ENCODE data around the gene NEU2. TPM values are rescaled to one million over a fixed set of nuclear protein-coding genes. Genes with fewer than 3 reads are reported as not detected.

The NEU2 gene
- total and polyA plus RNA-seq, 2 of the 13 experiments (the other 11 are each of a cell fraction or from before 2014, with no cell fraction given): not detected

DNA sequence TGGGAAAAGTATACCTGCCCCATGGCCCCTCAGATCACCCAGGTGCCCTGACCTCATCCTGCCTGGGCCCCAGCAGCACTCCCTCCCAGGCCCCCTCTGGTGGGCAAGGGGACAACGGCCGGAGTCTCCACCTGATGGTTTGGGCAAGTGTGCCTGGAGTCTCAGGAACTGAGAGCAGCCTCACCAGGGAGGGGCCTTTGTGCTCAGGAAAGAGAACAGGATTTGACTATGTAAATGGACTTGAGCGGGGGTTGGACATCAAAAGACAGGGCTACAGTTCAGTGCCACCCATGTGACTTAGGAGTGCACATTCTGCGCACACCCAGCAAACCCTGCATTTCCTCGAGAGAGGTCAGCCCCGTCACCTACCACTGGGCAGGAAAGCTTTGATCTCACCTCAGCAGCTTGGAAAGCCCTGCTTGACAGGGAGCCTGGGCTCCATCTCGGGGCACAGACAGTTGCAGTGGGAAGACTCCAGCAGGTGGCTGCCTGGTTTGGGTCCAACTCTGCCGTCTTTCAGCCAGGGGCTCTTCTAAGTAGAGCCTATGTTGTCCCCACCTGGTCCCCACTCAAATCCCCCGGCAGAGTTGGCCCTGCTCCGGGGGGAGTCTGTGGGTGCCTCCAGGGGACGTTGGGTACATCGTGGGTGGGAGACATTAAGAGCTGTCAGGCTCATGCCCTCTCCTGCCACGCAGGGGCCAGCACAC, 30.9 kb downstream of the NEU2 start (continued):
- TF ChIP-seq, protein P1, sequence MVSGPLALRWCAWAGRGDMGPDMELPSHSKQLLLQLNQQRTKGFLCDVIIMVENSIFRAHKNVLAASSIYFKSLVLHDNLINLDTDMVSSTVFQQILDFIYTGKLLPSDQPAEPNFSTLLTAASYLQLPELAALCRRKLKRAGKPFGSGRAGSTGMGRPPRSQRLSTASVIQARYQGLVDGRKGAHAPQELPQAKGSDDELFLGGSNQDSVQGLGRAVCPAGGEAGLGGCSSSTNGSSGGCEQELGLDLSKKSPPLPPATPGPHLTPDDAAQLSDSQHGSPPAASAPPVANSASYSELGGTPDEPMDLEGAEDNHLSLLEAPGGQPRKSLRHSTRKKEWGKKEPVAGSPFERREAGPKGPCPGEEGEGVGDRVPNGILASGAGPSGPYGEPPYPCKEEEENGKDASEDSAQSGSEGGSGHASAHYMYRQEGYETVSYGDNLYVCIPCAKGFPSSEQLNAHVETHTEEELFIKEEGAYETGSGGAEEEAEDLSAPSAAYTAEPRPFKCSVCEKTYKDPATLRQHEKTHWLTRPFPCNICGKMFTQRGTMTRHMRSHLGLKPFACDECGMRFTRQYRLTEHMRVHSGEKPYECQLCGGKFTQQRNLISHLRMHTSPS (CRISPR knock-in tag; IDR thresholded peaks at IDR 0.05; ENCODE audit: low read depth): peak; percentile 94
- no peak for TF ChIP-seq ZNF34 (CRISPR knock-in tag; IDR thresholded peaks at IDR 0.05; ENCODE audit: borderline replicate concordance)
- TF ChIP-seq JUND (CRISPR knock-in tag; IDR thresholded peaks at IDR 0.05): peak; percentile 79
- TF ChIP-seq, protein P2, sequence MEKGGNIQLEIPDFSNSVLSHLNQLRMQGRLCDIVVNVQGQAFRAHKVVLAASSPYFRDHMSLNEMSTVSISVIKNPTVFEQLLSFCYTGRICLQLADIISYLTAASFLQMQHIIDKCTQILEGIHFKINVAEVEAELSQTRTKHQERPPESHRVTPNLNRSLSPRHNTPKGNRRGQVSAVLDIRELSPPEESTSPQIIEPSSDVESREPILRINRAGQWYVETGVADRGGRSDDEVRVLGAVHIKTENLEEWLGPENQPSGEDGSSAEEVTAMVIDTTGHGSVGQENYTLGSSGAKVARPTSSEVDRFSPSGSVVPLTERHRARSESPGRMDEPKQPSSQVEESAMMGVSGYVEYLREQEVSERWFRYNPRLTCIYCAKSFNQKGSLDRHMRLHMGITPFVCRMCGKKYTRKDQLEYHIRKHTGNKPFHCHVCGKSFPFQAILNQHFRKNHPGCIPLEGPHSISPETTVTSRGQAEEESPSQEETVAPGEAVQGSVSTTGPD (CRISPR knock-in tag; IDR thresholded peaks at IDR 0.05): no peak
- TF ChIP-seq, protein P3, sequence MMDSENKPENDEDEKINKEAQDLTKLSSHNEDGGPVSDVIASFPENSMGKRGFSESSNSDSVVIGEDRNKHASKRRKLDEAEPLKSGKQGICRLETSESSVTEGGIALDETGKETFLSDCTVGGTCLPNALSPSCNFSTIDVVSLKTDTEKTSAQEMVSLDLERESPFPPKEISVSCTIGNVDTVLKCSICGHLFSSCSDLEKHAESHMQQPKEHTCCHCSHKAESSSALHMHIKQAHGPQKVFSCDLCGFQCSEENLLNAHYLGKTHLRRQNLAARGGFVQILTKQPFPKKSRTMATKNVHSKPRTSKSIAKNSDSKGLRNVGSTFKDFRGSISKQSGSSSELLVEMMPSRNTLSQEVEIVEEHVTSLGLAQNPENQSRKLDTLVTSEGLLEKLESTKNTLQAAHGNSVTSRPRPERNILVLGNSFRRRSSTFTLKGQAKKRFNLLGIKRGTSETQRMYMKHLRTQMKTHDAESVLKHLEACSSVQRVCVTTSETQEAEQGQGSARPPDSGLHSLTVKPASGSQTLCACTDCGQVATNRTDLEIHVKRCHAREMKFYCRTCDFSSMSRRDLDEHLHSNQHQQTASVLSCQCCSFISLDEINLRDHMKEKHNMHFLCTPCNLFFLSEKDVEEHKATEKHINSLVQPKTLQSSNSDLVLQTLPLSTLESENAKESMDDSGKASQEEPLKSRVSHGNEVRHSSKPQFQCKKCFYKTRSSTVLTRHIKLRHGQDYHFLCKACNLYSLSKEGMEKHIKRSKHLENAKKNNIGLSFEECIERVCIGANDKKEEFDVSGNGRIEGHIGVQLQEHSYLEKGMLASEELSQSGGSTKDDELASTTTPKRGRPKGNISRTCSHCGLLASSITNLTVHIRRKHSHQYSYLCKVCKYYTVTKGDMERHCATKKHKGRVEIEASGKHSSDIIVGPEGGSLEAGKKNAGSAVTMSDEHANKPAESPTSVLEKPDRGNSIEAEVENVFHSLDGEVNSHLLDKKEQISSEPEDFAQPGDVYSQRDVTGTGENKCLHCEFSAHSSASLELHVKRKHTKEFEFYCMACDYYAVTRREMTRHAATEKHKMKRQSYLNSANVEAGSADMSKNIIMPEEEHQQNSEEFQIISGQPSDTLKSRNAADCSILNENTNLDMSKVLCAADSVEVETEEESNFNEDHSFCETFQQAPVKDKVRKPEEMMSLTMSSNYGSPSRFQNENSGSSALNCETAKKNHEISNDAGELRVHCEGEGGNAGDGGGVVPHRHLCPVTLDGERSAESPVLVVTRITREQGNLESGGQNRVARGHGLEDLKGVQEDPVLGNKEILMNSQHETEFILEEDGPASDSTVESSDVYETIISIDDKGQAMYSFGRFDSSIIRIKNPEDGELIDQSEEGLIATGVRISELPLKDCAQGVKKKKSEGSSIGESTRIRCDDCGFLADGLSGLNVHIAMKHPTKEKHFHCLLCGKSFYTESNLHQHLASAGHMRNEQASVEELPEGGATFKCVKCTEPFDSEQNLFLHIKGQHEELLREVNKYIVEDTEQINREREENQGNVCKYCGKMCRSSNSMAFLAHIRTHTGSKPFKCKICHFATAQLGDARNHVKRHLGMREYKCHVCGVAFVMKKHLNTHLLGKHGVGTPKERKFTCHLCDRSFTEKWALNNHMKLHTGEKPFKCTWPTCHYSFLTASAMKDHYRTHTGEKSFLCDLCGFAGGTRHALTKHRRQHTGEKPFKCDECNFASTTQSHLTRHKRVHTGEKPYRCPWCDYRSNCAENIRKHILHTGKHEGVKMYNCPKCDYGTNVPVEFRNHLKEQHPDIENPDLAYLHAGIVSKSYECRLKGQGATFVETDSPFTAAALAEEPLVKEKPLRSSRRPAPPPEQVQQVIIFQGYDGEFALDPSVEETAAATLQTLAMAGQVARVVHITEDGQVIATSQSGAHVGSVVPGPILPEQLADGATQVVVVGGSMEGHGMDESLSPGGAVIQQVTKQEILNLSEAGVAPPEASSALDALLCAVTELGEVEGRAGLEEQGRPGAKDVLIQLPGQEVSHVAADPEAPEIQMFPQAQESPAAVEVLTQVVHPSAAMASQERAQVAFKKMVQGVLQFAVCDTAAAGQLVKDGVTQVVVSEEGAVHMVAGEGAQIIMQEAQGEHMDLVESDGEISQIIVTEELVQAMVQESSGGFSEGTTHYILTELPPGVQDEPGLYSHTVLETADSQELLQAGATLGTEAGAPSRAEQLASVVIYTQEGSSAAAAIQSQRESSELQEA (CRISPR knock-in tag; IDR thresholded peaks at IDR 0.05; ENCODE audit: not compliant biosample characterization): peak; percentile 40
- TF ChIP-seq, protein P4, sequence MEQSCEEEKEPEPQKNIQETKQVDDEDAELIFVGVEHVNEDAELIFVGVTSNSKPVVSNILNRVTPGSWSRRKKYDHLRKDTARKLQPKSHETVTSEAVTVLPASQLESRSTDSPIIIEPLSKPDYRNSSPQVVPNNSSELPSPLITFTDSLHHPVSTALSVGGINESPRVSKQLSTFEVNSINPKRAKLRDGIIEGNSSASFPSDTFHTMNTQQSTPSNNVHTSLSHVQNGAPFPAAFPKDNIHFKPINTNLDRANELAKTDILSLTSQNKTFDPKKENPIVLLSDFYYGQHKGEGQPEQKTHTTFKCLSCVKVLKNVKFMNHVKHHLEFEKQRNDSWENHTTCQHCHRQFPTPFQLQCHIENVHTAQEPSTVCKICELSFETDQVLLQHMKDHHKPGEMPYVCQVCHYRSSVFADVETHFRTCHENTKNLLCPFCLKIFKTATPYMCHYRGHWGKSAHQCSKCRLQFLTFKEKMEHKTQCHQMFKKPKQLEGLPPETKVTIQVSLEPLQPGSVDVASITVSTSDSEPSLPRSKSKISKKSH (CRISPR knock-in tag; IDR thresholded peaks at IDR 0.05; ENCODE audit: borderline replicate concordance): no peak; the same call in 1 of the 2 replicates
- TF ChIP-seq ISL2 (CRISPR knock-in tag; IDR thresholded peaks at IDR 0.05): peak; percentile 84
- peak; percentile 66; the same call in 1 of the 2 replicates for TF ChIP-seq ZNF205 (CRISPR knock-in tag; IDR thresholded peaks at IDR 0.05)
- TF ChIP-seq MED13 (CRISPR knock-in tag; IDR thresholded peaks at IDR 0.05): 0 out of 2 replicates have a peak, but pooled peaks have one; percentile 28
- TF ChIP-seq KAT7 (CRISPR knock-in tag; IDR thresholded peaks at IDR 0.05; ENCODE audit: borderline replicate concordance): peak; percentile 78; the same call in 1 of the 2 replicates
- no peak for TF ChIP-seq BRCA1 (CRISPR knock-in tag; IDR thresholded peaks at IDR 0.05)
- no peak; the same call in 1 of the 2 replicates for TF ChIP-seq ZSCAN20 (CRISPR knock-in tag; IDR thresholded peaks at IDR 0.05; ENCODE audit: borderline replicate concordance)
- peak; percentile 45; the same call in 1 of the 2 replicates for TF ChIP-seq ZNF329 (CRISPR knock-in tag; IDR thresholded peaks at IDR 0.05; ENCODE audit: low read depth)

All from HepG2 (cell line).